Mesodermal cell (in vitro differentiated cells): Measurements from ENCODE around the gene NPIPA5. TPM values are rescaled to one million over a fixed set of nuclear protein-coding genes. Genes with fewer than 3 reads are reported as not detected.
"Not testable (repeated sequence)": the region's sequence is repeated elsewhere in the genome, so short reads cannot be mapped to it uniquely, and the experiment has no call there.

Experiments used
- H3K27ac ChIP-seq: 2 replicates; pipeline ENCODE4 v1.7.0; 2013; ENCODE audit warnings: mild to moderate bottlenecking, low read depth, low read length, moderate library complexity; ENCODE audit not compliant: severe bottlenecking
- H3K36me3 ChIP-seq: 2 replicates; pipeline ENCODE4 v1.7.1; 2013; ENCODE audit warnings: mild to moderate bottlenecking, low read length, moderate library complexity; ENCODE audit not compliant: control insufficient read depth, insufficient read depth
- H3K4me1 ChIP-seq: one replicate; pipeline ENCODE4 v1.7.1; 2013; ENCODE audit warnings: mild to moderate bottlenecking, low read length; ENCODE audit not compliant: insufficient read depth, control insufficient read depth, poor library complexity, severe bottlenecking
- H3K4me3 ChIP-seq: 2 replicates; pipeline ENCODE4 v1.7.0; 2013; ENCODE audit warnings: low read length, control low read depth, mild to moderate bottlenecking; ENCODE audit not compliant: insufficient read depth, poor library complexity, severe bottlenecking; ENCODE audit errors: extremely low read depth
- H3K9me3 ChIP-seq: 2 replicates; pipeline ENCODE4 v1.7.1; 2013; ENCODE audit warnings: mild to moderate bottlenecking, low read length, moderate library complexity; ENCODE audit not compliant: control insufficient read depth
- whole genome bisulfite sequencing, 2 experiments: methylation state at CpG; one replicate each; pipeline ENCODE4 v1.1.5; 2013; ENCODE audit warnings: missing lambda C conversion rate in 2 of 2; ENCODE audit not compliant: insufficient coverage in 2 of 2; 5-methylcytosine and 5-hydroxymethylcytosine counted together
- polyA plus RNA-seq, 2 experiments: library from polyadenylated mRNA; stranded (reverse); fragments of 50-300 nt; gene quantifications; one replicate each; pipeline ENCODE4 v1.2.3, GENCODE V29; 2013

Gene NPIPA5
- 13.5 TPM for polyA plus RNA-seq (2013, experiment 1 of 2)
- 15.8 TPM for polyA plus RNA-seq (2013, experiment 2 of 2)

DNA sequence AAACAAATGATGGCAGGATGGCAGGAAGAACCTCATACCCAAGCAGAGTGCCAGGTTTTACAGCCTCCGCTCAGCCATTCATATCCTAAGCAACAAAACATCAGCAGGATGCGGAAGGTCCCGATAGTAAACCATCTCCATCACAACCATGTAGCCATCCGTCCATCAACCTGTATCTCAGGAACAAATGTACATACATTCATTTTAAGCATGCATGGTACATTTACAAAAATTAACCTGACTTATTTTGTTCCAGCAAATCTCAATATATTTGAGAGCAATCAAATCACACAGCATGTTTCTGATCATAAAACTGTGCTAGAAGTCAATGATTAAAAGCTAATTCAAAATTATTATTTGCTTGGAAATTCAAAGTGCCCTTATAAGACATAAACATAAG, at the start of gene NPIPA5:
TSS of gene NPIPA5 (minus strand) at position 101 of the 400 bp plus-strand sequence. CDS start at position 101, 0 bp downstream.
- not testable (repeated sequence) for H3K9me3 ChIP-seq, H3K4me1 ChIP-seq, H3K27ac ChIP-seq, H3K4me3 ChIP-seq, H3K36me3 ChIP-seq
- no CpG with 5 or more reads among the region's 4 CpGs for WGBS, 2 experiments

DNA sequence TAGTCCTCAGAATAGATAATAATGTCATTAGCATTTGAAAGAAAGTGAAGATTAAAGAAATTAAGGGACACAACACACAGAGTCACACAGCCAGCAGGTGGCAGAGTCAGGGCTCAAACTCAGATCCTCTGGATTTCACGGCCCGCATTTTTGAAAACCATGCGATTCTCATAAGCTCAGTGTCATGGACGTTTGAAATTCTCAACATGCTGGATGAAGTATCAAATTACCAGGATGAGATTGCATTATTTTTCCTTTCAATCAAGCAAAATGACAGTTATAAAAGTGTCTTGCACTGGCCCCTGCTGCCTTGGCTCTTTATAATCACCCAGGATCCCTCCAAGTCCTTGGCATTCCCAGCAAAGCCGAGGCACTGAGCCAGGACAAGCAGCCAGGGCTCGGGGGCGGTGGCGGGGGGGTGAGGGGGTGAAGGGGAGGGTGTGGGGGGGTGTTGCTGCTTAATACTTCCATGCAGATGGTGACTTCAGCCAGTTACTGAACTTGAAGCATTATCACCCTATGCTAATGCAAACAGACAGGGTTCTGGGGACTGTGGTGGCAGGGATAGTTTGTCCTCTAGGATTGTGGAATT, 49.6 kb upstream of the NPIPA5 start:
- no peaks in the 10 kb centered on the region for H3K4me1 ChIP-seq
- no peaks in the 10 kb centered on the region for H3K36me3 ChIP-seq
- no peak overlapping the region for H3K27ac ChIP-seq
- H3K4me3 ChIP-seq, result no peak overlapping the region
- 53 to 63% methylated on average over 3 to 4 of the region's 8 CpGs for WGBS, 2 experiments
- no peaks in the 10 kb centered on the region for H3K9me3 ChIP-seq

DNA sequence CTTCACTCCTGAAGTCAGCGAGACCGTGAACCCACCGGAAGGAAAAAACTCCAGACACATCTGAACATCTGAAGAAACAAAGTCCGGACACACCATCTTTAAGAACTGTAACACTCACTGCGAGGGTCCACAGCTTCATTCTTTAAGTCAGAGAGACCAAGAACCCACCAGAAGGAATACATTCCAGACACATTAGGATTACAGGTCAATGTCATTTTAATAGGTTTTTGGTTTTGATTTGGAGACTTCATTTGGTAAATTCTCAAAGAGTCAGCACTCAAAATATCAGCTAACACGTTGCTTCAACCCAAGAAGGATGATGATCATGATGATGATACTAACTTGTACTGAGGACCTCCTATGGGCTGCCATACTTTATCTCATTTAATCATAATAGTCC, 48.7 kb upstream of the NPIPA5 start:
- Histone ChIP-seq H3K27ac (no peak overlapping the region), H3K9me3 (no peaks in the 10 kb centered on the region), H3K4me3 (no peak overlapping the region), H3K4me1 (no peaks in the 10 kb centered on the region), H3K36me3 (no peaks in the 10 kb centered on the region)
- WGBS, 2 experiments, result 96% methylated on average over 4 of the region's 6 CpGs; no CpG with 5 or more reads in 1 of the 2 experiments

DNA sequence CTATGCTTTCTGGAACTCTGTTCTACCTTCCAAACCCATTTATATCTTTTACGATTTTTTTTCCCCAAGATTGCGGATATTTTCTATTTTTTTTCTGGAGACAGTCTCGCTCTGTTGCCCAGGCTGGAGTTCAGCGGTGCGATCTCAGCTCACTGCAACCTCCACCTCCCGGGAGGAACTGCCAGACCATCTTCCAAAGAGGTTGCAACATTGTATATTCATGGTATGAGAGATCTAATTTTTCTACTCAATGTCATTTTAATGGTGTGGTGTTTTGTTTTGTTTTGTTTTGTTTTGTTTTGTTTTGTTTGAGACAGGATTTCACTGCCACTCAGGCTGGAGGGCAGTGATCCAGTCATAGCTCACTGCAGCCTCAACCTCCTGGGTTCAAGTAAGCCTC, 47.8 kb upstream of the NPIPA5 start:
- Histone ChIP-seq H3K36me3 (no peaks in the 10 kb centered on the region), H3K4me3 (no peak overlapping the region), H3K27ac (no peak overlapping the region), H3K4me1 (no peaks in the 10 kb centered on the region), H3K9me3 (no peaks in the 10 kb centered on the region)
- 94 to 100% methylated on average over 3 to 5 of the region's 6 CpGs for WGBS, 2 experiments

DNA sequence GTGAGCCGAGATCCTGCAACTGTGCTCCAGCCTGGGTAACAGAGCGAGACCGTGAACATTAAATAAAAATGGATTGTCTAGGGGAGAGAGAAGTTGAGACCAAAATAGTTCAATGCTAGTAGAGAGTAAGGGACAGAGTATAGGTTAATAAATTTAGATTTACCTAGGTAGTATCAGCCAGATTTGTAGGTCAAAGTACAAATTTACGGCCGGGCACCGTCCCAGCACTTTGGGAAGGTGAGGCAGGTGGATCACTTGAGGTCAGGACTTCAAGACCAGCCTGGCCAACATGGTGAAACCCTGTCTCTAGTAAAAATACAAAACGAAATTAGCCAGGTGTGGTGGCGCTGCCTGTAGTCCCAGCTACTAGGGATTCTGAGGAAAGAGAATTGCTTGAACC, 44.1 kb upstream of the NPIPA5 start:
- H3K36me3 ChIP-seq, result no peaks in the 10 kb centered on the region
- WGBS, 2 experiments, result 85 to 89% methylated on average over 8 of the region's 8 CpGs

DNA sequence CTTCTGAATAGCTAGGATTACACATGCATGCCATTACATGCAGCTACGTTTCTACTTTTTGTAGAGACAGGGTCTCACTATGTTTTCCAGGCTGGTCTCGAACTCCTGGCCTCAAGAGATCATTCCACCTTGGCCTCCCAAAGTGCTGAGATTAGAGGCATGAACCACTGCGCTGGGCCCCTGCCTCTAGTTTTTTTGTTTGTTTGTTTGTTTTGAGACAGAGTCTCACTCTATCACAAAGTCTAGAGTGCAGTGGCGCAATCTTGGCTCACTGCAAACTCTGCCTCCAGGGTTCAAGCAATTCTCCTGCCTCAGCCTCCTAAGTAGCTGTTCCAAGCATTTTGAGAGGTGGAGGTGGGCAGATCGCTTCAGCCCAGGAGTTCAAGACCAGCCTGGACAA, 43.6 kb upstream of the NPIPA5 start:
- not testable (repeated sequence) for H3K4me3 ChIP-seq, H3K27ac ChIP-seq, H3K9me3 ChIP-seq, H3K36me3 ChIP-seq, H3K4me1 ChIP-seq
- 74 to 77% methylated on average over 2 of the region's 5 CpGs for WGBS, 2 experiments

More for the DNA sequence above, 44.1 kb upstream of the NPIPA5 start:
- Histone ChIP-seq H3K4me3 (no peak overlapping the region), H3K9me3 (no peaks in the 10 kb centered on the region), H3K4me1 (no peaks in the 10 kb centered on the region), H3K27ac (no peak overlapping the region)

GRCh38 chr16:15418206-15418605, 40.1 kb upstream of the NPIPA5 start:
- Histone ChIP-seq H3K36me3 (no peaks in the 10 kb centered on the region), H3K27ac (no peak overlapping the region), H3K4me3 (no peak overlapping the region), H3K9me3 (no peaks in the 10 kb centered on the region), H3K4me1 (no peaks in the 10 kb centered on the region)
- 92 to 100% methylated on average over 1 to 2 of the region's 3 CpGs for WGBS, 2 experiments

DNA sequence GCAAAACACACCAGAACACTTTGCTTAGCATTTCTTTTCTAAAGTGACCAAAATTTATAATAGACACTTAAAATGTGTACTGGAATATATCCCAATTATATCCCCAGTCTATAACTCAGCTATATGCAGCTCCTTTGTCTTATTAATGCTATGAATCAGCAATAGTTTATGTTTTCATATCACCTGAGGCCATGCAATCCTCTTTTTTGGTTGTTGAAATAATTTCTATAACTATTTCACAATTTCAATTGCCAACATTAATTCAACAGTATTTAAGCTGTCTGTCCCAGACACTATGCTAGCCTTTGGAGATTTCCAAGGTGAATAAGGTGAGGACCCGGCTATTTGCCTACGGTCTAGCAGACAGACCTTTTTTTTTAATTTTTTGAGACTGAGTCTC, 39.1 kb upstream of the NPIPA5 start:
- Histone ChIP-seq H3K36me3 (no peaks in the 10 kb centered on the region), H3K4me1 (no peaks in the 10 kb centered on the region), H3K4me3 (no peak overlapping the region), H3K9me3 (no peaks in the 10 kb centered on the region), H3K27ac (no peak overlapping the region)
- WGBS, 2 experiments, result 92 to 100% methylated on average over 2 of the region's 2 CpGs

DNA sequence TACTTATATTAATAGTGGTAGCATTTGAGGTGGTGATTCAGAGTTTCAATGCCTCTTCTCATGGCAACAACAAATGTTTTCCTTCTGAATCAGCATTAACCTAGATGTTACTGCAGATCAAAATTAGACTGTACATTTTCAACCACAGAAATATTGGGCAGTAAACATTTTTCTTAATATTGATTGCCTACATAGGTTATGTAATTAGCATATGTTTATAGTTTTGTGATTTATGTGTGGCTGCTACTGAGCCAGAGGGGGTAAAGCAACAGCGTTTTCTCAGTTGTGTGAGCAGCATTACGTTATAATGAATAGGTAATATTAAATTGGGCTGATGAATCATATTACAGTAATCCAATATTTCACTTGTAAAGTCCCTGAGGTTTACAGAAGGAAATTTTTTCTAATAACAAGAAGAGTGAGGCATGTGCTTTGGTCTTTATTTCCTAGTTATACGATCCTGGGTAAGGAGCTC, 37.5 kb upstream of the NPIPA5 start:
- H3K36me3 ChIP-seq, result no peaks in the 10 kb centered on the region
- H3K27ac ChIP-seq, result no peak overlapping the region
- H3K4me1 ChIP-seq, result no peaks in the 10 kb centered on the region
- no peaks in the 10 kb centered on the region for H3K9me3 ChIP-seq
- WGBS, 2 experiments, result 71% methylated on average over 1 of the region's 3 CpGs; no CpG with 5 or more reads in 1 of the 2 experiments
- H3K4me3 ChIP-seq, result no peak overlapping the region

DNA sequence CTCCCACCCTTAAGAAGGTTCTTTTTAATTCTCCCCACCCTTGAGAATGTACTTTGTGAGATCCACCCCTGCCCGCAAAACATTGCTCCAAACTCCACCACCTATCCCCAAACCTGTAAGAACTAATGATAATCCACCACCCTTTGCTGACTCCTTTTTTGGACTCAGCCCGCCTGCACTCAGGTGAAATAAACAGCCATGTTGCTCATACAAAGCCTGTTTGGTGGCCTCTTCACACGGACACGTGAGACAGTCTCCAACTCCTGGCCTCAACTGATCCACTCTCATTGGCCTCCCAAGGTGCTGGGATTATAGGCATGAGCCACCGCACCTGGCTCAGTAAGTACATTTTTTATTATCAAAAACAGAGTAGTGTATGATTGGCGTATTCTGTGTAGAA, 31.4 kb upstream of the NPIPA5 start:
- 81 to 93% methylated on average over 3 to 4 of the region's 6 CpGs for WGBS, 2 experiments
- H3K27ac ChIP-seq, H3K36me3 ChIP-seq, H3K9me3 ChIP-seq, H3K4me1 ChIP-seq, H3K4me3 ChIP-seq: not testable (repeated sequence)

DNA sequence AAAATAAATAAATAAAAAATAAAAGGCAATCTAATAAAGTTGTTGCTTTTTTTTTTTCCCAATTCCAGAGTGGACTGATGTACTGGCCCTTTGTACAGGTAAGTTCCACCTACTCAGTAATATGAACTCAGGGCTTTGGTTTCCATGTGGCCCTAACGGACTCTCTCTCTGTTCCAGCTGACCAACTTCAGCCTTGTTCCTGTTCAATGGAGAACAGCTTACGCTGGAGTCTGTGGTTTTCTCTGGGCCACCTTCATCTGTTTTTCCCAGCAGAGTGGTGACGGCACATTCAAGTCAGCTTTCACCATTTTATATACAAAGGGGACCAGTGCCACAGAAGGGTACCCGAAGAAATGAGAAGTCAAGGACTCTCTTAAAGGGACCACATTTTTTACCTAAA, 29.7 kb upstream of the NPIPA5 start:
- H3K9me3 ChIP-seq, result not testable (repeated sequence)
- WGBS, 2 experiments, result 92 to 100% methylated on average over 2 to 4 of the region's 4 CpGs

More for the DNA sequence above, 29.7 kb upstream of the NPIPA5 start:
- not testable (repeated sequence) for H3K36me3 ChIP-seq, H3K27ac ChIP-seq, H3K4me3 ChIP-seq, H3K4me1 ChIP-seq
